HG03103 (cell line): ENCODE results near the gene KANK4.

Experiments used
- ATAC-seq: cut with Tn5 transposase; IDR thresholded peaks from one replicate; pipeline ENCODE4 v1.9.1; 2021; ENCODE audit warnings: low read depth; ENCODE audit not compliant: unreplicated experiment

The KANK4 gene

GRCh38 chr1:62307895-62308492, 11.2 kb downstream of the KANK4 start:
- ATAC-seq = no peak

DNA sequence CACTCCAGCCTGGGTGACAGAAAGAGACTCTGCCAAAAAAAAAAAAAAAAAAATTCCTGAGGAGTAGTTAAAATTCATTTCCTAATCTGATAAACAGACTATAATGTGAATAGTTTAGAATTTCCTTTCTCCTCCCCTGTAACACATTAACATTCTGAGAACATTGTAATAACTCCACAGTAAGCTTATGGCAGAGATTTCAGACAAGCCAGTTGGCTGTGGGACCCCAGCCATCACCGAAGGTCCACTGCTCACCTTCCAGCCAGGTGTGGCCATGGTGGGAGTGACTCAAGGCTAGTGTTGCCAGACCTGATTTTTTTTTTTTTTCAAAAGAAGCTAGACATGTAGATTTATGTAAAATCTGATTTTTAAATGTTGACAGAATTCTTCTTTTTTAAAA, 11.8 kb downstream of the KANK4 start:
- no peak for ATAC-seq

DNA sequence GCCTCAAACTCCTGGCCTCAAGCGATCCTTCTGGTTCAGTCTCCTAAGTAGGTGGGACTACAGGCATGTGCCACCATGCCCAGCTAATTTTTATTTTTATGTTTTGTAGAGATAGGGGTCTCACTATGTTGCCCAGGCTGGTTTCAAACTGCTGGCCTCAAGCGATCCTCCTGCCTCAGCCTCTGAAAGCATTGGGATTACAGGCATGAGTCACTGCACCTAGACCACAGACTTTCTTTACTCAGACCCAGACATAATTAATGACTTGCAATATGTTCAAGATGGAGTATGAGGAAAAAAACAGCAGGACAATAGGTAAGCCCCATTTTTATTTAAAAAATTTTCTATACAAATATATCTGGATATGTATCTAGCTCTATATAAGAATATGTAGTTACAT, 13.2 kb downstream of the KANK4 start:
- ATAC-seq = no peak

DNA sequence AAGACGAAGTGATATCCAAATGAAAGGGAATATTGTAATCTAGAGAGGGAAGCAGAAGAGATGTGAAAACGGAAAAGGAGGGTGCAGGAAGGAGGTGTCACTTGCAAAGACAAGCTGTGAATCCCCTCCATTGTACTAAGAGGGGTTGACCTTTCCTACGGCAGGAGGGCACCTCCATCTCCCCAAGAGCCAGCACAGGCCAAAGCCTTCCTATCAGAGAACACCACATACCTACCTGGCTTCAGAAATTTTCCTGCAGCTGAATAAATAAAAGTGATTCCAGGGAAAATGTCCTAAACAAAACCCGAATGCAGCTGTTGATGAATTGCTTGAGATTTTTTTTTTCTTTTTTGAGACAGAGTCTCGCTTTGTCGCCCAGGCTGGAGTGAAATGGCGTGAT, 14.3 kb downstream of the KANK4 start:
- ATAC-seq = no peak

DNA sequence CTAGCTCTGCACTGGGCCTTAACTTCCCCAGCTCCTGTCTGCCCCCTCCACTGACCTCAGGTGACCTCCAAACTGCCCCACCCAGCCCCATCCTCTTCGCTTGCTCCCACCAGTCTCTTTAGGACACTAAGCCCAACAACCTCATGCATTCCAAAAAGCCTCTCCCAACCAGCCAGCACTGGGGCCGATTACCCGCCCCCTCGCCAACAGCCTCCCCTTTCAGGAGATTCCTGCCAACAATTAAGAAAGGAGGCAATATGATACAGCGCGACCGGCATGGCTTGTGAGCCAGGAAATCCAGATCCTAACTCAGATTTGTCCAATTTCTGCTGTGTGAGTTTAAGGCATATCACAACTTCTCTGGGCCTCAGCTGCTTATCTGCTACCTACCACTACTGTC, 14.7 kb downstream of the KANK4 start:
- ATAC-seq = no peak

DNA sequence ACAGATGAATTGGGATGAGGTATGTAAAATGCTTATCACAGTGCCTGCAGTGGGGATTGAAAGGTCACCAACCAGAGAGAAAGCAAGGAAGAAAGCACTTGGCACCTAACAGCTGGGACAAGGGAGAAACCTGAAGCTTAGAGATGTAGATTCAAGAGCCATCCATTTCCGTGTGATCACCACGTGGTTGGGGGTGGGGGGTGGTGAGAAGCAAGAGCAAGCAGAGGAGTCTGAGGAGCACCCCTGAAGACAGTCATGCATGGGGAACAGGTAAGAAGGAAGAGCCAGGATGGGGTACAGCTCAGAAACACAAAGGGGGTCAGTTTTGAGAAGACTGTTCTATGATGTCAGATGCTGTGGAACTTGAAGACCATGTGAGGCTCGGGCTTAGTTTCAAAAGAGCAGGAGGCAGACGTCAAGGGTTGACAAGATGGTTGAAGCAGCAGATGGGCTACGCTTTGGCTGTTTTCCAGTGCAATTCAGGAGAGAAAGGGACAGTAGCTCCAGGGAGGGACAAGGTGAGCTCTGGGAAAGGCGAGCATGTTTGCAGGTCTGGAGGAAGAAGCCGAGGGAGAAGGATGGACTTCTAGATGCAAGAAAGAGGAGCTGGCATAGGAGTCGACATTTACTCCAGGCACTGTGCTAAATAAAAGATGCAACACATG, 17.4 kb downstream of the KANK4 start:
- ATAC-seq = no peak

DNA sequence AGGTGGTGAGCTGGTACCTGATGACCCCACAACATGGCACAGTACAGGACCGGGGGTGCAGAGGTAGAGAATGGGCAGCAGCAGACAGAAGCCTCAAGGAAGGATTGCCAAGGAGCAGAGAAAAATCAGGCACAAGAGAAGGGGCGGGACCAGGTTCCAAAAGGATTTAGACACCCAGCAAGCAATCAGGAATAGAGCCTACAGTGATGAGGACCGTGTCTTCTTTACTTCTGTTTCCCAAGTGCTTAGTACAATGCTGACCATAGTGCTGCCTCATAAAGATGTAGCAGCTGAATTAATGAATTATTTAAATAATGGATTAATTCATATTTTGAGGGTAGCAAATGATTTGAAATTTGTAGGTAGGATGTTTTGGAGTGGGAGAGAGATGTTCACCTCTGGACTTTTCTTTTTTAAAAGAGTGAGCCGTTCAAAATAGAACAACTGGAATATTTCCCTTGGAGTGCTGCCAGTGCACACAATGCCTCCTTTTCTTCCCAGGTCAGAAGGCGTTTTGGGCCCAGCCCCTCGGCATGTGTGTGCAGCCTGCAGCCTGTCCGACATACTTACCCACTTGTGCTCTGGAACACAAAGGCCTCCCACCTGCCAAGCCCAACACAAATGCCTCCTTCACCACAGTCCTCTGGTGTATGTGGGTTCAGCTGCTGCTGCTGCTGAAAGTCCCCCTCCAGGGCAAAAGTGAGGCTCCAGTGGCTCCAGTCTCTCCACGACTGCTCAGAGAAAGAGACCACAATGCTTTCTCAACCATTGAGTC, 19.6 kb downstream of the KANK4 start:
- no peak for ATAC-seq

DNA sequence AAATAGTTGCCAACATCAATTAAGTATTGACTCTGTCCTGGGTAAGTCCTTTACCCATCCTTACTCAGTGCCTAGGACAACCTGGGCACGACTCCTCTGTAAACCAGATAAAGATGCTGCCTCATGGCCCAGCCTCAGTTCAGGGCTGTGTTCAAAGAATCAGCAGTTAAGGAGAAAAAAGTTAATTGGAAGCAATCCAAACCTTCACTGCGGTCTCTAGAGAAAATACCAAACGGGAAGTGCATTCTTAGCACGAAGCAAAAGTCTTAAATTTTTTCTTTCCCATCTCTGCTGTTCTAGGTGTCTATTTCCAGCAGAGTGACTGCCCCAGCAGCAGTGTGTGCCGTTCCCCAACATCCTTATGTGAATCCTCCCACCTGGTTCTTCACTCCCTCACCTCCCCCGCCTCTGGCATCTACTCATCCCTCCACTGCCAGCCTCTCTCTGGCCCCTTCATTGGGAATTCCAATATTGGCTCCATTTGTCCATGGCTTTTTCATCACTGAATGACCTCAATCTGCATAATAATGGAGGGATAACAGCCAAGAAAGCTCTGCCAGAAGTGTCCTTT, 23.2 kb downstream of the KANK4 start:
- ATAC-seq = peak; percentile 77

GRCh38 chr1:62294261-62294660, 25.0 kb downstream of the KANK4 start:
- ATAC-seq = no peak

DNA sequence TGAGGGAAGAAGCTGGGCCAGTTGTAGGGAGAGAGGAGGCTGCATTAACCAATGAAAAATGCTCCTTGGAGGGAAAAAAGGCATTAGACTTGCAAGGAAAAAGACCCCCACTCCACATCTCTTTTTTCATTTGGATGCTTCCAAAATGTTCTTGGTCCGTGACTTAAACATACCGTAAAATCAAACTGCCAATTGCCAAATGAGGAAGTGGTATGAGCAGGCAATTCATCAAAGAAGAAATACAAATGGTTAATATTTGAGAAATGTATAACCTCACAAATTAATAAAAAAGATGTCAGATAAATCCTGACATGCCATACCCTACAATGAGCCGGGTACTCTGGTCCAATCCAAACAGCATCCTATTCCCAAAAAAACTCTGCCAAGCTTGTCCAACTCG, 30.6 kb downstream of the KANK4 start:
- no peak for ATAC-seq

DNA sequence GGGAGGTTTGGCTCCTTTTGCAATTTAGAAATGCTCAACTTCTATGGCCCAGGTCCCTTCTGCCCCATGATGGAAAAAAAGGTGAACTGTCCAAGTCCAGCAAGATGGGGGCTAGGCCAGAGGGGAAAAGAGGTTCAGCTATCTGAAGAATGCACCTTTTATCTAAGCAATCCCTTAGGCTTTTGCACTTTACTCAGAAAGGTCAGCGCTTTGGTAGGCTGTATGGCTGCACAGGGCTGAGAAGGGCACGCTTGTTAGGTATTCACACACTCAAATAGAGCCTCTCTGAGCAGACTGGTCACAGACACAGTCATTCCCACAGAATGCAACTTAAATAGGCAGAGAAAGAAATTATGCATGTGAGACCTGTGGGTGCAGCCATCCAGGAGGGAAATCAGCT, 31.0 kb downstream of the KANK4 start:
- no peak for ATAC-seq

DNA sequence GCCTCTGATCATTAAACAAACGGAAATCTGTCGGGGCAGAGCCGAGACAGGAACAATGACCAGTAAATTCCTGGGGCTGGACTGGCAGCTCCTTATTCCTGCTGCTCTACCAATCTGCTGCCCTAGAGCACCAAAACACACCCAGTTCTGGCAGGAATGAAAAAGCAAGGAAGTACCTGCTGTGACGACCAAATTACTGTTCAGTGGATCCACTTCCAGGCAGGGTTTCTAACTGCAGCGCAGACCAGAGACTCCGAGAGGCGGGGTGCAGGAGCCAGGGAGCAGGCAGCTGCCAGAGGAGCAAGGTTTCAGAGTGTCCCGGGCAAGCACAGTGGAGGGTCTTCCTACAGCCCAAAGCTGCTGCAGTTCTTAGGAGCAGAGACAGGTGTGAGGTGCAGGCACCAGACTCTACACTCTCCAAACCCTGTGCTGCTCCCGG, 32.4 kb downstream of the KANK4 start:
- no peak for ATAC-seq

DNA sequence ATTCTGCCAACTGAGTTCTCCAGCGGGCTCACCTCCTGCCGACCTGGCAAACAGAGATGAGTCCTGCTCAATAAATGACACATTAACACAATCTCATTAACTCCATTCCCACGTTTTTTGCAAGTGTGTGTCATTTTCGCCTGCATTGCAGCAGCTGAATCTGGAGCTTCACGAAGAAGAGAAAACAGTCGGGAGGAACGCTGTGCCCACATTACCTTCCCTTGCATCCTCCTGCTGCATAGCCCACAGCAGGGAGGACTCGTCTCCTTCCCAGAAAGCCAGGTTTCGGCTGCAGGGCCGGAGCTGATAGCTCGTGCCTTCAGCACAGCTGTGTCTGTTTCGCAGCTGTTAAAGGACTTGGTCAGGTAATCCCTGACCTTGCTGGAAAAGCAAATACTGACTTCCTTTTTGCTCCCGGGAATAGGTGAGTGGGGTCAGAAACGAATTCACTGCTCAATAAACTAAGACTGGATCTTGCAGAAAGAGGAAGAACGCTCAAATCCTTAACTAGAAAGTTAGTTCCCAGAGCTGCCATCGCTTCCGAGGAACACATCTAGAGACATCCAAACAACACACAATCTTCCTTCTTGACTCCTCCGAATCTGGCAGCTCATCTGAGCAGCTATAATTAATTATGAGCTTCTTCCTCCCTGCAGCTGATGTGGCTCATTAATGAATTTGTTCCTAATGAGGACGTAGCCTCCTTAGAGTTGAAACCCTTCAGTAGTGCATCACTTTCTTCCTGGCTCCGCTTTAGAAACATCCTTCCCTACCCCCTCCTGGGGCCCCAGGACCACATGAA, 33.0 kb downstream of the KANK4 start:
- ATAC-seq = no peak

GRCh38 chr1:62285440-62285839, 33.8 kb downstream of the KANK4 start:
- no peak for ATAC-seq

DNA sequence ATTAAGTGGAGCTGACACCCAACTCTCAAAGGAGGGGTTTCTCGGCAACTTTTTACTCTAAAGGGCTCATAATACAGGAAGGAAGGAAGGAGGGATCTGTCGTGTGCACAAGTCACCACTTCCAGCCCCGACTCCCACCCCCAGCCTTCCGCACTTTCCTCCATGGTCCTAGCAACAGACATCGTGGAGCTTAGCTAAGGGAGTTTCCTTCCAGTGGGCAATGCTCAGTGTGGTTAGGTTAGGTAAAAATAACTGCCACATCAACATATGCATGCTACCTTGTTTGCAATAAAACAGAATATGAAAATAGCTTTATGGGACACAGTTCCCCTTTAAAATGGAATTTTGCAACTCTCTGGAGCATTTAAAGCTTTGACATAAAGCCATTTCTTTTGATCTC, 35.2 kb downstream of the KANK4 start:
- no peak for ATAC-seq

GRCh38 chr1:62282909-62283755, 36.1 kb downstream of the KANK4 start:
- ATAC-seq = no peak

GRCh38 chr1:62281922-62282555, 37.2 kb downstream of the KANK4 start:
- no peak for ATAC-seq

GRCh38 chr1:62280960-62281465, 38.2 kb downstream of the KANK4 start:
- no peak for ATAC-seq

- no peak for ATAC-seq
These were observed 39.1 kb downstream of the KANK4 start for GRCh38 chr1:62280150-62280549.
